Kidney (tissue), 14 donors: Measurements from ENCODE around the gene SCN5A. TPM values are rescaled to one million over a fixed set of nuclear protein-coding genes. Genes with fewer than 3 reads are reported as not detected.
A peak's percentile ranks its signal among the peaks of the same experiment; 100 is the strongest.
"Not testable (repeated sequence)": the region's sequence is repeated elsewhere in the genome, so short reads cannot be mapped to it uniquely, and the experiment has no call there.

Experiments
- DNase-seq, 5 donors: peaks; one replicate each; pipeline ENCODE4 v3.0.0-alpha.2; 2013 to 2020
- FAIRE-seq: peaks from 2 replicates; lab custom pipeline; 2012; peaks lifted over from hg19 to GRCh38; lab: Jason Lieb, UNC
- H3K27ac ChIP-seq, 2 donors: one replicate each; pipeline ENCODE4 v1.7.0; 2013; ENCODE audit warnings: low read depth in 2 of 2, low read length in 2 of 2, inconsistent platforms in 1 of 2
- H3K27me3 ChIP-seq: one replicate; pipeline ENCODE4 v1.7.1; 2013; ENCODE audit warnings: low read length, inconsistent platforms; ENCODE audit not compliant: control insufficient read depth, insufficient read depth
- H3K36me3 ChIP-seq, 3 donors: one replicate each; pipeline versions ENCODE4 v1.7.0 to v1.7.1; 2013; ENCODE audit warnings: low read length in 3 of 3, control low read depth in 1 of 3, inconsistent platforms in 1 of 3; ENCODE audit not compliant: insufficient read depth in 3 of 3, control insufficient read depth in 2 of 3
- H3K4me1 ChIP-seq, 3 donors: one replicate each; pipeline versions ENCODE4 v1.7.0 to v1.7.1; 2013; ENCODE audit warnings: low read length in 3 of 3, inconsistent platforms in 1 of 3, low read depth in 1 of 3; ENCODE audit not compliant: control insufficient read depth in 2 of 3, insufficient read depth in 2 of 3
- H3K4me3 ChIP-seq, 3 donors: one replicate each; pipeline versions ENCODE4 v1.7.0 to v1.8.1; 2013; ENCODE audit warnings: low read length in 3 of 3, control low read depth in 1 of 3, inconsistent platforms in 1 of 3
- H3K9ac ChIP-seq, 3 donors: one replicate each; pipeline versions ENCODE4 v1.7.0 to v1.7.1; 2013; ENCODE audit warnings: low read length in 3 of 3, control low read depth in 1 of 3, inconsistent platforms in 1 of 3
- H3K9me3 ChIP-seq, 3 donors: one replicate each; pipeline versions ENCODE4 v1.7.0 to v1.7.1; 2013; ENCODE audit warnings: low read length in 3 of 3, control low read depth in 1 of 3, inconsistent platforms in 1 of 3; ENCODE audit not compliant: control insufficient read depth in 2 of 3, insufficient read depth in 1 of 3
- intact Hi-C: fragments of 100-400 bp; cut with DNase I; formaldehyde crosslinking; loops from one replicate; pipeline ENCODE4 v1.11.1; 2022
- polyA plus RNA-seq: library from polyadenylated mRNA; stranded (reverse); fragments of 350-450 nt; fragmentation: Illumina TruSeq; extraction: RNeasy Lipid Tissue Mini Kit (QIAGEN cat#74804); gene quantifications from one replicate; pipeline ENCODE4 v1.2.3, GENCODE V29; 2014; ENCODE audit warnings: low read depth, low replicate concordance; ENCODE audit not compliant: insufficient read depth
- total RNA-seq: library from RNA; stranded (reverse); fragmentation: NEBNext Ultra II Directional; extraction: Animal tissue kit (Norgen Biotek cat#: 25700); gene quantifications from one replicate; pipeline ENCODE4 v1.2.1, GENCODE V29; 2021
- TF ChIP-seq, protein P1 (sequence below): IDR thresholded peaks from 3 replicates; pipeline ENCODE4 v1.5.1; 2012; ENCODE audit warnings: mild to moderate bottlenecking, moderate library complexity, borderline replicate concordance; ENCODE audit not compliant: insufficient read depth; ENCODE audit errors: extremely low read depth
- donor health status: control.
- donor health status: control.
- donor health status: control.
- donor health status: control.
- donor health status: control.
- donor health status: DM: yes; HTN: yes; CAD: no.
- donor health status: Normal renal cell carcinoma (clear cell type).

The SCN5A gene
- total and polyA plus RNA-seq, 2 donors from 2014 or later, result 0.06 to 0.72 TPM

GRCh38 chr3:38573556-38573955, 75.9 kb downstream of the SCN5A start:
- Histone ChIP-seq H3K4me1 (no peaks in the 10 kb centered on the region), H3K9me3 (no peaks in the 10 kb centered on the region), H3K27ac (no peak overlapping the region), H3K27me3 (no peaks in the 10 kb centered on the region), H3K4me3 (no peak overlapping the region), H3K36me3 (no peaks in the 10 kb centered on the region), H3K9ac (no peak overlapping the region)
- peak in 1 of 5 donors; percentile 1 for DNase-seq
- TF ChIP-seq, protein P1, sequence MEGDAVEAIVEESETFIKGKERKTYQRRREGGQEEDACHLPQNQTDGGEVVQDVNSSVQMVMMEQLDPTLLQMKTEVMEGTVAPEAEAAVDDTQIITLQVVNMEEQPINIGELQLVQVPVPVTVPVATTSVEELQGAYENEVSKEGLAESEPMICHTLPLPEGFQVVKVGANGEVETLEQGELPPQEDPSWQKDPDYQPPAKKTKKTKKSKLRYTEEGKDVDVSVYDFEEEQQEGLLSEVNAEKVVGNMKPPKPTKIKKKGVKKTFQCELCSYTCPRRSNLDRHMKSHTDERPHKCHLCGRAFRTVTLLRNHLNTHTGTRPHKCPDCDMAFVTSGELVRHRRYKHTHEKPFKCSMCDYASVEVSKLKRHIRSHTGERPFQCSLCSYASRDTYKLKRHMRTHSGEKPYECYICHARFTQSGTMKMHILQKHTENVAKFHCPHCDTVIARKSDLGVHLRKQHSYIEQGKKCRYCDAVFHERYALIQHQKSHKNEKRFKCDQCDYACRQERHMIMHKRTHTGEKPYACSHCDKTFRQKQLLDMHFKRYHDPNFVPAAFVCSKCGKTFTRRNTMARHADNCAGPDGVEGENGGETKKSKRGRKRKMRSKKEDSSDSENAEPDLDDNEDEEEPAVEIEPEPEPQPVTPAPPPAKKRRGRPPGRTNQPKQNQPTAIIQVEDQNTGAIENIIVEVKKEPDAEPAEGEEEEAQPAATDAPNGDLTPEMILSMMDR, result no peak
- intact Hi-C loops, result no loop called here
- FAIRE-seq, result no peak

- DNase-seq, result no peak
- intact Hi-C loops, result no loop called here
- TF ChIP-seq, protein P1, result no peak
- H3K27me3 ChIP-seq, result no peaks in the 10 kb centered on the region
- H3K4me3 ChIP-seq, result no peak overlapping the region
- FAIRE-seq, result no peak
- no peaks in the 10 kb centered on the region for H3K36me3 ChIP-seq
- no peaks in the 10 kb centered on the region for H3K9me3 ChIP-seq
- H3K27ac ChIP-seq, result no peak overlapping the region
- no peak overlapping the region for H3K9ac ChIP-seq
- H3K4me1 ChIP-seq, result no peaks in the 10 kb centered on the region
Observed at GRCh38 chr3:38573111-38573510, 76.4 kb downstream of the SCN5A start.

DNA sequence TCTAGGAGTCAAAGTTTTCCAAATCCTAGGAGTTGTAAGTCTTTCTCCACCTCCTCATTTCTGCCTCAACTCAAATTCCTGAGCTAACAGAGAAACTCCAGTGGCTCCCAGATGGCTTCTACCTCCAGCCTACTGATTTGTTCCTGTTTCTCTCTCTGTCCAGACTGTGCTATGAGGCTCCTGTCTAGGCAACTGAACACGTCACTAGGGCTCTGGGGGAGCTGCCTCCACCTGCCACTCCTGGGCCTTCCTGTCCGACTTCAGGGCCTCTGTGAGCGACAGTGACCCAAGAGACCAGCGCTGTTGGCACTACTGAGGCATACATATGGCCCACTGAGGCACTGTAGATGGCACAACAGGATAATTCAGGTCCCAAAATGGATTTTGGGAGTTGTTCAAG, 82.0 kb downstream of the SCN5A start:
- Histone ChIP-seq H3K9me3 (no peaks in the 10 kb centered on the region), H3K27ac (no peak overlapping the region), H3K27me3 (no peaks in the 10 kb centered on the region), H3K36me3 (no peaks in the 10 kb centered on the region), H3K9ac (no peak overlapping the region), H3K4me3 (no peak overlapping the region), H3K4me1 (no peaks in the 10 kb centered on the region)
- DNase-seq (peak in 2 of 5 donors; percentile 1), FAIRE-seq (no peak)
- intact Hi-C loops, result no loop called here
- TF ChIP-seq, protein P1, result no peak

GRCh38 chr3:38566794-38567193, 82.7 kb downstream of the SCN5A start:
- H3K9me3 ChIP-seq, FAIRE-seq, H3K9ac ChIP-seq, intact Hi-C loops, H3K4me1 ChIP-seq, H3K4me3 ChIP-seq, H3K36me3 ChIP-seq, H3K27me3 ChIP-seq, H3K27ac ChIP-seq: not testable (repeated sequence)
- peak in 2 of 5 donors; percentile 13 to 17 for DNase-seq
